ENCODE results near the gene CTCFL.
"Not testable (repeated sequence)": the region's sequence is repeated elsewhere in the genome, so short reads cannot be mapped to it uniquely, and the experiment has no call there.

The CTCFL gene

GRCh38 chr20:57535297-57535696 is 10.4 kb upstream of the CTCFL start:
- DNase-seq: no peak

GRCh38 chr20:57532104-57532503 is 7.2 kb upstream of the CTCFL start:
- no peak for DNase-seq

GRCh38 chr20:57530327-57530981 is 5.5 kb upstream of the CTCFL start:
- no peak for DNase-seq

DNA sequence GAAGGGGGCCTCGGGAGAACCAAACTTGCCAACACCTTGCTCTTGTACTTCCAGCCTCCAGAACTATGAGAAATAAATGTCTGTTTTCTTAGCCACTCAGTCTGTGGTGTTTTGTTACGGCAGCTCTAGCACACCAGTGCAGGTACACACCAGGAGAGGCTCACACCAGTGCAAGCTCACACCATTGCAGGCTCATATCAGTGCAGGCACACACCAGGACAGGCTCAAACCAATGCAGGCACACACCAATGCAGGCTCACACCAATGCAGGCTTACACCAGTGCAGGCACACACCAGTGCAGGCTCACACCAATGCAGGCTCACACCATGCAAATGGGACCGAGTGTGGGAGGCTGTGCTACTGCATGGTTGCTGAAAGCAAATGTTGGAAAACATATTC is 4.9 kb upstream of the CTCFL start:
- DNase-seq: no peak

GRCh38 chr20:57529160-57529585 is 4.2 kb upstream of the CTCFL start:
- DNase-seq: no peak

DNA sequence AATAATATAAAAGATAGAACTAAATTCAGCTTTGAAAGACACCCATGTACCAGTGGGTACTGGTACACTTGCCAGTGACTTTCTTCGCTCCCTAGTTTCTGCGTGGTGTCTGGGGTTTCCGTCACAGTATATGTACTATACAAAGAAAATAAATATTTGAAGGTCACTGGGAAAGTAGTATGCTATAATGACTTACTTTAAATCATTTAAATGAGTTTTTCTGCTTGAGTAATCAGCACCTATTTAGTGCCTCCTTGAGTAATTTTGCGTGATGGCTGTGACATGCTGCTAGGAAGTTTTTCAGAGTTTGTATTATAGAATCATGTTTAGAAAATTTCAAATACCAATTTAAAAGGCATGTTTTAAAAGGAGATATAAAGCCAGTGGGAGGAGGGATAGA is 3.2 kb upstream of the CTCFL start:
- no peak for DNase-seq

DNA sequence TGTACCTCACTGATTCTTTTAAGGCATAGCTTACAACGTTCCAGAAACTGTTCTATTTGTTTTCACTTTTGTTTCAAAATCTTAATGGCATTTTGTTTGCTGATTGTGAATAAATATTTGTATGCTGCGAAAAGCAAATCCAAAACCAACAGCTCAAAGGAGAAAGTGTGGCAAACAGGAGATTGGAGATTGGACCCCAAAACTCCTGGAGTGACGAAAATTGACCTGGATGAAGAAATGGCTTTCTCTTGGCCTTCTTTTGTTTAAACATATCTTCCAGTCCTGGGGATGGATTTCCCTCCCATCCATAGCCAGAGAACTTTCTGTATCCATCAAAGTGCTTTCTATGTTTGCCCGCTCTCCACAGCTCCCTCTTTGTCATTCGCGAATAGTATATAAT is 2.8 kb upstream of the CTCFL start:
- no peak for DNase-seq

DNA sequence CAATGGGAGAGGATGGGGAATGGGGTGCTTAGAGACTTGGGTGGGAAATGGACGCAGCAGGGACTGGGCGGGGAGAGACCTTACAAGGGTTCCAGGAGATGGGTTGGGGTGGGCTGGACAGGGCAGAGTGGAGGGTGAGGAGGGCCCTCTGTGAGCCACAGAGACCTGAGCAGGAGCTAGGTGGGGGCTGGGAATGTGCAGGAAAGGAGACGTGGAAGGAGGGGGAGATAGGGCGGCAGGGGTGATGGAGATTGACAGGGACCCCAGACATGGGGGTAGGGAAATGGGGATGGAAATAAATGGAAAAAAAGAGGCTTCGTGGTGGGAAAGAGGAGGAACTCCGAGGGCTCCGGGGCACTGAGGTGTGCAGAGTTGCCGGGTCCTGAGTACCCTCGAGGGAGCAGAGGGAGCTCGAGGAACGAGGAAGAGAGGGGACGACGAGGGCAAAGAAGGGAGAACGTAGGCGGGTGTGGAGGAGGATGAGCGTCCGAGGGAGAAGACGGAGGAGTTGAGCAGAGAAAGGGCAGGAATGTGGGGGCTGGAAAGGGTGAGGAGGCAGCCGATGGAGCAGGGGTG is 2.0 kb upstream of the CTCFL start:
- DNase-seq: no peak

DNA sequence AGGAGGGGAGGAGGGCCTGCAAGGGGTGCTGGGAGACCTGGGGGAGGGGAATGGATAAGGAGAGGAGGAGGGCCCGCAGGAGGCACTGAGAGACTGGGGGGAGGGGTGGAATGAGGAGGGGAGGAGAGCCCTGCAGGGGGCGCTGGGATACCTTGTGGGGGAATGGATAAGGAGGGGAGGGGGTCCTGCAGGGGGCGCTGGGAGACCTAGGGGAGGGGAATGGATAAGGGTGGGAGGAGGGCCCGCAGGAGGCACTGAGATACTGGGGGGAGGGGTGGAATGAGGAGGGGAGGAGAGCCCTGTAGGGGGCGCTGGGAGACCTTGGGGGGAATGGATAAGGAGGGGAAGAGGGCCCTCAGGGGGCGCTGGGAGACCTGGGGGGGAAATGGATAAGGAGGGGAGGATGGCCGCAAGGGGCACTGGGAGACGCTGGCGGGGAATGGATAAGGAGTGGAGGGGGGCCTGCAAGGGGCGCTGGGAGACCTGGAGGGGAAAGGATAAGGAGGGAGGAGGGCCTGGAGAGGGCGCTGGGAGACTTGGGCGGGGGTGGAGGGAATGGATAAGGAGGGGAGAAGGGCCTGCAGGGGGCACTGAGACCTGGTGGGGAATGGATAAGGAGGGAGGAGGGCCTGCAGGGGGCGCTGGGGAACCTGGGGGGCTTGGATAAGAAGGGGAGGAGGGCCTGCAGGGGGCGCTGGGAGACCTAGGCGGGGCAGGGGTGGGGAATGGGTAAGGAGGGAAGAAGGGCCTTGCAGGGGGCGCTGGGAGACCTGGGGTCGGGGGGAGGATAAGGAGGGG is 1.3 kb upstream of the CTCFL start:
- no peak for DNase-seq

GRCh38 chr20:57525328-57526086 is 567 bp upstream of the CTCFL start:
- DNase-seq: no peak

DNA sequence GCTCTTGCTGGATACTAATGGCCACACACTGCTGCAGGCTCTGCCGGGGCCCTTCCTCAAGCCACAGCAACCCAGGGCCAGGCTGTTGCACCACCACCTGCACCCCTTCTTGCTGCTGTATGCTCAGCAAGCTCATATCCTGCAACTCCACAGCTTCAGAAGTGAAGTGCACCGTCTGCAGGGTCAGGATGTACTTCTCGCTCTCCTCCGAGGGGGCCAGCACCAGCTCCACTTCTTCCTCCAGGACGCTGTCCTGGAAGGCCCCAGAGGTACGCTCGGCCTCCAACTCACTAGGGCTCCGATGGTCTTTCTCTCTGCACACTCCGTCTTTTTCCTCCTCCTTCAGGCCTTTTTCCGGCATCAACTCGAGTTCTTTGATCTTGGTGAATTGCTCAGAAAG is 1.2 kb downstream of the CTCFL start:
- no peak for DNase-seq

DNA sequence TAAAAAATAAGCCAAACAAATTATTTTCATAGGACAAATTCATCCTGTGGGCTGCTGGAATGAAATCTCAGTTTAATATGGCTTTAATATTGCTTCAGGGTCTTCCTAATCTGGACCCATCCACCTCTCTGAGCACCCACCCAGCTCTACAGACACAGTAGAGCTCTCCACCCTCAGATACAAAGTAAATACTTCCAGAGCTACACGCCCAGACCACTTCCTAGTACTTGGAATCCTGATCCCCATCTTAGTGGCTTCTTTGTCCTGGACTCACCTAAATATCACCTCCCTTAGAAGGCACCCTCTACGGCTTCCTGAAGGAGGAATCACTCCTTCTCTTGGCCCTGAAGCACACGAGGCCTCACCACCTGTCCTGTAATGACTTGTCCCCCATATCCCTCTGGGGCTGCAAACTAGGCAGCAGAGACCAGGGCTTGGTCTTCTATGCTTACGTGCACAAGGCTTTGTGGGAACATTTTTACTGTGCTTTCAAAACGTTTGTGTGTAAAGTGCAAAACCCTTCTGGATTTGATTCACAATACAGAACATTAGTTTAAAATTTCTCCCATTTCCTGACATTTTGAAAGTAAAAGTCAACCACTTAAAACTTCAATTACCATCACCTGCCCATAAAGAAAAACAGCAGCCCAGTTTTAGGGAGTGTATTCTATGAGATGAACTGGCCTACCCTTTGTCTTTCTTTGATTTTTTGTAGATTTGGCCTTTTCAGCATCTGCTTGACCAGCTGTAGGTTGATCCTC is 2.4 kb downstream of the CTCFL start:
- no peak for DNase-seq

- no peak for DNase-seq
Measured at GRCh38 chr20:57517904-57518303, 7.0 kb downstream of the CTCFL start.

GRCh38 chr20:57514273-57514751 is 10.6 kb downstream of the CTCFL start:
- no peak for DNase-seq

DNA sequence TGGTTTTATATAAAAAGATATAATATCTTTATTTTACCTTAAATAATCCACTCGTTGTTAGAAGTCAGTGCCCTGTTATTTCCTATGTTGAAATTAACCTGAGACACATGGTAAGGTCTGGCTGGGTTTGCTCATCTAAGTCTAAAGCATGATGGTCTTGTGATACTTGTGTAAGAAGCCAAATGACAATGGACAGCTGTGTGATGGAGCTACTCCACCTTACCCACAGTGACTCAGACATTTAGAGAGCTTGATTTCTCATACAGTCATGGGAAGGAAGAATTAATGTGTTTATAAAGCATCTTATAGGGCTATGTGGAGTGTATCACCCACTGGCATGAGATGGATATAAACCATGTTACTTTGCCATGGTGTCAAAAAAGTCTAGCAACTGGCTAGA is 11.7 kb downstream of the CTCFL start:
- DNase-seq: no peak

GRCh38 chr20:57512432-57512831 is 12.5 kb downstream of the CTCFL start:
- DNase-seq: no peak

DNA sequence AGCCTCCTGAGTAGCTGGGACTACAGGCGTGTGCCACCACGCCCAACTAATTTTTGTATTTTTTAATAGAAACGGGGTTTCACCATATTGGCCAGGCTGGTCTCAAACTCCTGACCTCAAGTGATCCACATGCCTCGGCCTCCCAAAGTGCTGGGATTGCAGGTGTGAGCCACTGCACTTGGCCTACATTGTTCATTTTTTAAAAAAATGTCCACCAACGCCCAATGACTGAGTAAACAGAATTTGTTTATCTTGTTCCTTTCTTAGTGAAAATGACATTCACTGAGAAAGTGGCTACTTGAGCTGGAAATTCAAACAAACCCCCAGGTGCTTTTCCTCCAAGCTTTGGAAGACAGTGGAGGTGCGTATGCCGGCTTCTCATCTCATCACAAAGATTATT is 13.2 kb downstream of the CTCFL start:
- not testable (repeated sequence) for DNase-seq

GRCh38 chr20:57509665-57510237 is 15.2 kb downstream of the CTCFL start:
- no peak for DNase-seq

DNA sequence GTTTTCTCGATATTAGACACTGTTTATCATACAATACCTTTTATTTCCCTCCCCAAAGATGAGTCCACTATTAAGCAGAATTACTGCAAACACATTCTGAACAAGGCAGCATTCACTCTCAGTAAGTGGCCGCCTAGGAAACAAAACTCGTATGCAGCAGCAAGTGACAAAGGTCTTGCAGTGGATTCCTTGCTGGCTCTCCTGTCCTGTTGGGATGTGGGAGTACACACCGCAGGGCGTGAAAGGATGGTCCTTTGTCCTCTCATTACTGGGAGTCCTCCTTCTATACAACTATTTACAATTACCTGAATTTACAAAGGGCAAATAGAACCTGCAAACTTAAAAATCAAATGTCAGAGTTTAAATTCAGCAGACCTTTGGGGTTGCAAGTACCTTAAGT is 16.1 kb downstream of the CTCFL start:
- no peak for DNase-seq

- no peak for DNase-seq
Measured at GRCh38 chr20:57508381-57508780, 16.6 kb downstream of the CTCFL start.

DNA sequence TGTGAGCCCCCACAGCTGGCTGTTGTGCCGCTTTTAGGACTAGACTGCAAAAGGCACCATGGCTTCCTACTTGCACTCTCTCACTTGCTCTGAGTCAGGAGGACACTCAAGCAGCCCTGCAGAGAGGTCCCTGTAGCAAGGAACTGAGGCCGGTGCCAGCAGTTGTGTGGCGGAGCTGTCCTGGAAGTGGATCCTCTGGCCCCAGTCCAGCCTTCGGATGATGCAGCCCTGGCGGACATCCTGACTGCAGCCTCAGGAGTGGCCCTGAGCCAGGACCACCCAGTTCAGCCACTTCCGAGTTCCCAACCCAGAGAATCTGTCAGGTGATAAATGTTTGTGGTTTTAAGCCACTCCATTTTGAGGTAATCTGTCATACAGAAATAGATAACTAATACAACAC is 17.5 kb downstream of the CTCFL start:
- DNase-seq: no peak

- no peak for DNase-seq
Measured at GRCh38 chr20:57505979-57506378, 19.0 kb downstream of the CTCFL start.
